ENCODE measurements around the gene SMTNL2. TPM values are rescaled to one million over a fixed set of nuclear protein-coding genes. Genes with fewer than 3 reads are reported as not detected.

SMTNL2 gene
- total and polyA plus RNA-seq, 9 of the 15 experiments (the other 6 are each of a cell fraction or from before 2014, with no cell fraction given): not detected

DNA sequence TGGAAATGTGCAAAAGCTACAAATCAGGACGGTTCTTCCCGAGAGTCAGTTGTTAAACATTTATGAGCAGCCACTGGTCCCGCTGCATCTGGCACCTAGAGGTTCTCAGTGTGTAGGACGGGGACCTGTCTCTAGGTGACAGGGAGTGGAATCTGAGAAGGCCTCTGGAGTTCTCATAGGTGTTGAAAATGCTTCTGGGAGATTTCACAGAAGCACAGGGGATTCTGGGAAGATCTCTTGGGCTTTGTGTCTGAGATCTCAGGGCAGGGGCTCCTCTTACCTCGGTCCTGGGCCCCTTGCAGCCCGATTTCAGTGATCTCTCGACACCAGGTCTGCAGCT, 48.2 kb downstream of the SMTNL2 start:
- FAIRE-seq (no peak), DNase-seq (ENCODE audit: extremely low read depth in 1 of 4, low spot score in 3 of 4) (no peak), ATAC-seq (no peak)
- intact Hi-C loops (cut with micrococcal nuclease) (no loop called here), in situ Hi-C loops (cut with MboI) (no loop called here)
- H3K27ac ChIP-seq (ENCODE audit: extremely low read depth, low read depth, low read length): no peak overlapping the region
- no peaks in the 10 kb centered on the region for H3K79me2 ChIP-seq (ENCODE audit: control insufficient read depth, insufficient read depth, low read length)
- H3K9ac ChIP-seq (ENCODE audit: insufficient read depth in 1 of 2, low read depth in 2 of 2, low read length in 2 of 2): no peak overlapping the region
- no peaks in the 10 kb centered on the region for H4K20me1 ChIP-seq (replicated peaks; ENCODE audit: control insufficient read depth, insufficient read depth, low read length)
- 11% methylated on average over 7 of the region's 7 CpGs for WGBS (ENCODE audit: insufficient coverage, low coverage, missing lambda C conversion rate)
- peaks cover 0 to 4% of the 10 kb centered on the region in 2 experiments; a peak in 2 of 5 replicates for H3K4me1 ChIP-seq (replicated peaks in 1 of 2; ENCODE audit: control insufficient read depth in 2 of 2, insufficient read depth in 2 of 2, low read length in 2 of 2)
- CTCF ChIA-PET (ENCODE audit: low intra/inter-chr PET ratio): no interaction called here
- POLR2A ChIA-PET: interaction anchor here (0.8 kb wide), 1 partner anchor 13 kb away, joined by 3 read pairs; no protein-coding TSS in a partner anchor
- H3K9me3 ChIP-seq (replicated peaks; ENCODE audit: control insufficient read depth, insufficient read depth, low read depth, low read length): no peaks in the 10 kb centered on the region
- H3K4me3 ChIP-seq: no peak overlapping the region
- no peak for TF ChIP-seq ZNF253 (CRISPR knock-in tag; conservative IDR thresholded peaks at IDR 0.05)
- TF ChIP-seq, protein P1, sequence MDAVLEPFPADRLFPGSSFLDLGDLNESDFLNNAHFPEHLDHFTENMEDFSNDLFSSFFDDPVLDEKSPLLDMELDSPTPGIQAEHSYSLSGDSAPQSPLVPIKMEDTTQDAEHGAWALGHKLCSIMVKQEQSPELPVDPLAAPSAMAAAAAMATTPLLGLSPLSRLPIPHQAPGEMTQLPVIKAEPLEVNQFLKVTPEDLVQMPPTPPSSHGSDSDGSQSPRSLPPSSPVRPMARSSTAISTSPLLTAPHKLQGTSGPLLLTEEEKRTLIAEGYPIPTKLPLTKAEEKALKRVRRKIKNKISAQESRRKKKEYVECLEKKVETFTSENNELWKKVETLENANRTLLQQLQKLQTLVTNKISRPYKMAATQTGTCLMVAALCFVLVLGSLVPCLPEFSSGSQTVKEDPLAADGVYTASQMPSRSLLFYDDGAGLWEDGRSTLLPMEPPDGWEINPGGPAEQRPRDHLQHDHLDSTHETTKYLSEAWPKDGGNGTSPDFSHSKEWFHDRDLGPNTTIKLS (IDR thresholded peaks at IDR 0.05; ENCODE audit: borderline replicate concordance, low read depth): no peak
- TF ChIP-seq NR2C1 (IDR thresholded peaks at IDR 0.05): no peak
- TF ChIP-seq NR2C1 (tag; IDR thresholded peaks at IDR 0.05): no peak
- H3K4me2 ChIP-seq (ENCODE audit: insufficient read depth, low read length): no peak overlapping the region
- no peaks in the 10 kb centered on the region for H3K36me3 ChIP-seq (ENCODE audit: control insufficient read depth, insufficient read depth, low read length)
- H3K9me1 ChIP-seq (ENCODE audit: control insufficient read depth, insufficient read depth, low read length): no peaks in the 10 kb centered on the region
- H2AFZ ChIP-seq (ENCODE audit: low read depth, low read length): no peak overlapping the region
- no TSS peak for BruUV-seq (replicated peaks)
- peaks cover 0 to 17% of the 10 kb centered on the region in 2 experiments; a peak in 2 of 5 replicates for H3K27me3 ChIP-seq (ENCODE audit: control insufficient read depth in 2 of 2, insufficient read depth in 2 of 2, low read length in 2 of 2)

DNA sequence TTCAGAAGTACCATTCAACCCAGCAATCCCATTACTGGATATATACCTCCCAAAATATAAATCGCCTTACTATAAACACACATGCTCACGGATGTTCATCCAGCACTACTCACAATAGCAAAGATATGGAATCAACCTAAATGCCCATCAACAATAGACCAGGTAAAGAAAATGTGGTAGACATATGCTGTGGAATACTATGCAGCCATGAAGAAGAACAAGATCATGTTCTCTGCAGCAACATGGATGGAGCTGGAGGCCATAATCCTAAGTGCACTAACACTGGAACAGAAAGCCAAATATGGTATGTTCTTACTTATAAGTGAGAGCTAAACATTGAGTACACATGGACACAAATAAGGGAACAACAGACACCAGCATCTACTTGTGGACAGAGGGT, 49.3 kb downstream of the SMTNL2 start:
- BruUV-seq (replicated peaks): no TSS peak
- intact Hi-C loops (cut with micrococcal nuclease): no loop called here

More for the DNA sequence above, 49.3 kb downstream of the SMTNL2 start:
- no peaks in the 10 kb centered on the region for H3K9me3 ChIP-seq (replicated peaks; ENCODE audit: control insufficient read depth, insufficient read depth, low read depth, low read length)
- ChIA-PET CTCF (ENCODE audit: low intra/inter-chr PET ratio) (no interaction called here), POLR2A (interaction anchor here (0.6 to 1.1 kb wide), 3 partner anchors 24 to 213 kb away, joined by 3 to 4 read pairs (median 3); no protein-coding TSS in a partner anchor)
- no peaks in the 10 kb centered on the region for H3K79me2 ChIP-seq (ENCODE audit: control insufficient read depth, insufficient read depth, low read length)
- ATAC-seq: no peak
- TF ChIP-seq ZNF146 (CRISPR knock-in tag; IDR thresholded peaks at IDR 0.05; ENCODE audit: unreplicated experiment) (peak; percentile 97), ZNF23 (CRISPR knock-in tag; IDR thresholded peaks at IDR 0.05) (no peak), KHSRP (IDR thresholded peaks at IDR 0.05) (no peak), BCOR (IDR thresholded peaks at IDR 0.05) (peak; percentile 64; the same call in 1 of the 2 replicates), KDM1A (IDR thresholded peaks at IDR 0.05) (peak; percentile 27 to 30; a peak in 2 of 4 replicates), ARHGAP35 (IDR thresholded peaks at IDR 0.05; ENCODE audit: partially characterized antibody) (no peak), RBM25 (IDR thresholded peaks at IDR 0.05; ENCODE audit: low read depth, low read length, severe bottlenecking) (peak; percentile 51)
- TF ChIP-seq, protein P2, sequence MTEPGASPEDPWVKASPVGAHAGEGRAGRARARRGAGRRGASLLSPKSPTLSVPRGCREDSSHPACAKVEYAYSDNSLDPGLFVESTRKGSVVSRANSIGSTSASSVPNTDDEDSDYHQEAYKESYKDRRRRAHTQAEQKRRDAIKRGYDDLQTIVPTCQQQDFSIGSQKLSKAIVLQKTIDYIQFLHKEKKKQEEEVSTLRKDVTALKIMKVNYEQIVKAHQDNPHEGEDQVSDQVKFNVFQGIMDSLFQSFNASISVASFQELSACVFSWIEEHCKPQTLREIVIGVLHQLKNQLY (CRISPR knock-in tag; conservative IDR thresholded peaks at IDR 0.05): no peak
- in situ Hi-C loops (cut with MboI): no loop called here
- H3K36me3 ChIP-seq (ENCODE audit: control insufficient read depth, insufficient read depth, low read length): no peaks in the 10 kb centered on the region
- H4K20me1 ChIP-seq (replicated peaks; ENCODE audit: control insufficient read depth, insufficient read depth, low read length): no peaks in the 10 kb centered on the region
- H2AFZ ChIP-seq (ENCODE audit: low read depth, low read length): no peak overlapping the region
- no peak overlapping the region for H3K4me2 ChIP-seq (ENCODE audit: insufficient read depth, low read length)
- WGBS (ENCODE audit: insufficient coverage, low coverage, missing lambda C conversion rate): 6% methylated on average over 2 of the region's 2 CpGs
- no peak overlapping the region for H3K27ac ChIP-seq (ENCODE audit: extremely low read depth, low read depth, low read length)
- FAIRE-seq: no peak
- no peak overlapping the region for H3K9ac ChIP-seq (ENCODE audit: insufficient read depth in 1 of 2, low read depth in 2 of 2, low read length in 2 of 2)
- no peak for DNase-seq (ENCODE audit: extremely low read depth in 1 of 4, low spot score in 3 of 4)
- H3K9me1 ChIP-seq (ENCODE audit: control insufficient read depth, insufficient read depth, low read length): no peaks in the 10 kb centered on the region
- H3K27me3 ChIP-seq (ENCODE audit: control insufficient read depth in 2 of 2, insufficient read depth in 2 of 2, low read length in 2 of 2): peaks cover 0 to 18% of the 10 kb centered on the region in 2 experiments; a peak in 2 of 5 replicates
- no peak overlapping the region for H3K4me3 ChIP-seq
- H3K4me1 ChIP-seq (replicated peaks in 1 of 2; ENCODE audit: control insufficient read depth in 2 of 2, insufficient read depth in 2 of 2, low read length in 2 of 2): peaks cover 0 to 4% of the 10 kb centered on the region in 2 experiments; a peak in 2 of 5 replicates
